Astrocyte of the cerebellum (primary cell): Measurements from ENCODE around the gene EPHA10.

Experiments used
- DNase-seq: peaks from one replicate; pipeline ENCODE4 v3.0.0-alpha.2; 2011; ENCODE audit warnings: low read depth
- H3K4me3 ChIP-seq: 2 replicates; pipeline ENCODE4 v1.5.1; 2011; ENCODE audit warnings: mild to moderate bottlenecking, low read depth, low read length, moderate library complexity
- CTCF ChIP-seq: IDR thresholded peaks from 2 replicates; pipeline ENCODE4 v1.5.1; 2012; ENCODE audit warnings: low read length, low read depth, moderate library complexity, mild to moderate bottlenecking; ENCODE audit errors: missing control alignments
- in situ Hi-C: cut with HindIII; loops from 2 replicates; pipeline ENCODE4 v1.10.0; 2017; ENCODE audit warnings: low sequenced_read_pairs

Gene EPHA10

GRCh38 chr1:37677808-37678207 lies 87.1 kb downstream of the EPHA10 start:
- no peak for DNase-seq
- H3K4me3 ChIP-seq = no peak overlapping the region
- no peak for TF ChIP-seq CTCF
- in situ Hi-C loops = no loop called here

- TF ChIP-seq CTCF = no peak
- no peak for DNase-seq
- H3K4me3 ChIP-seq = no peak overlapping the region
- in situ Hi-C loops = no loop called here
Measured at GRCh38 chr1:37677143-37677439, 87.8 kb downstream of the EPHA10 start.

- H3K4me3 ChIP-seq = no peak overlapping the region
- TF ChIP-seq CTCF = no peak
- in situ Hi-C loops = no loop called here
- no peak for DNase-seq
Measured at GRCh38 chr1:37676281-37677142, 88.4 kb downstream of the EPHA10 start.

- no peak for TF ChIP-seq CTCF
- no peak for DNase-seq
- in situ Hi-C loops = no loop called here
- no peak overlapping the region for H3K4me3 ChIP-seq
Measured at GRCh38 chr1:37673920-37674319, 91.0 kb downstream of the EPHA10 start.

- in situ Hi-C loops = no loop called here
- H3K4me3 ChIP-seq = no peak overlapping the region
- no peak for TF ChIP-seq CTCF
- no peak for DNase-seq
Measured at GRCh38 chr1:37672136-37672870, 92.6 kb downstream of the EPHA10 start.

- TF ChIP-seq CTCF = no peak
- no peak overlapping the region for H3K4me3 ChIP-seq
- in situ Hi-C loops = no loop called here
- no peak for DNase-seq
Measured at GRCh38 chr1:37671261-37671660, 93.7 kb downstream of the EPHA10 start.
